RWPE1 (cell line): ENCODE measurements around the gene COL28A1.

Source experiments
- CTCF ChIA-PET: fragments of 350-600 bp; sonication (Branson Sonifier 250); formaldehyde crosslinking; extraction: SDS; loops from one replicate; lab custom pipeline; 2021; lab: Yijun Ruan, JAX
- POLR2A ChIA-PET: fragments of 400-600 bp; formaldehyde crosslinking; extraction: SDS; loops from one replicate; lab custom pipeline; 2020; ENCODE audit warnings: antibody characterized with exemption; ENCODE audit not compliant: low non-redundant PET; lab: Yijun Ruan, JAX
- DNase-seq: peaks from one replicate; pipeline ENCODE4 v3.0.0; 2012; ENCODE audit warnings: low spot score
- H3K27ac ChIP-seq: fragments of 450-650 bp; 2 replicates; pipeline ENCODE4 v1.5.1; 2017
- TF ChIP-seq, protein P1 (sequence below): fragments of 450-650 bp; conservative IDR thresholded peaks from 2 replicates; pipeline ENCODE4 v1.5.1; 2017; ENCODE audit warnings: low read depth, mild to moderate bottlenecking

The COL28A1 gene

DNA sequence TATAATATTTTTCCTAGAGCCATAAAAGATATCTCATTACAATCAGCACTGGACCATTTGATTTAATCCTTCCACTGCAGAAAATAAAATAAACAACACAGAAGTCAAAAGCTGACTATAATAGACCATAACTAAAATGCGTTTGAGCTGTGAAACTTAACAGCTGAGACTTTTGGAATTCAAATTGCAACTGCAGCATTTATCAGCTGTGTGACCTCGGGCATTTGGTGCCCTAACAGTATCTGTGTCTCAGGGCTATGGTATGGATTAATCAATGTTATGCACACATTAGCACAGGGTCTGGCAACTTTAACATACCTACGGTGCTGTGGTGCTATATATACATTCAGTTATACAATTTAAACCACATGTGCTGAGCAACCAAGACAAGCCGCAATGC is 160.1 kb downstream of the COL28A1 start:
- DNase-seq: no peak
- ChIA-PET POLR2A (no interaction called here), CTCF (no interaction called here)
- TF ChIP-seq, protein P1, sequence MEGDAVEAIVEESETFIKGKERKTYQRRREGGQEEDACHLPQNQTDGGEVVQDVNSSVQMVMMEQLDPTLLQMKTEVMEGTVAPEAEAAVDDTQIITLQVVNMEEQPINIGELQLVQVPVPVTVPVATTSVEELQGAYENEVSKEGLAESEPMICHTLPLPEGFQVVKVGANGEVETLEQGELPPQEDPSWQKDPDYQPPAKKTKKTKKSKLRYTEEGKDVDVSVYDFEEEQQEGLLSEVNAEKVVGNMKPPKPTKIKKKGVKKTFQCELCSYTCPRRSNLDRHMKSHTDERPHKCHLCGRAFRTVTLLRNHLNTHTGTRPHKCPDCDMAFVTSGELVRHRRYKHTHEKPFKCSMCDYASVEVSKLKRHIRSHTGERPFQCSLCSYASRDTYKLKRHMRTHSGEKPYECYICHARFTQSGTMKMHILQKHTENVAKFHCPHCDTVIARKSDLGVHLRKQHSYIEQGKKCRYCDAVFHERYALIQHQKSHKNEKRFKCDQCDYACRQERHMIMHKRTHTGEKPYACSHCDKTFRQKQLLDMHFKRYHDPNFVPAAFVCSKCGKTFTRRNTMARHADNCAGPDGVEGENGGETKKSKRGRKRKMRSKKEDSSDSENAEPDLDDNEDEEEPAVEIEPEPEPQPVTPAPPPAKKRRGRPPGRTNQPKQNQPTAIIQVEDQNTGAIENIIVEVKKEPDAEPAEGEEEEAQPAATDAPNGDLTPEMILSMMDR: no peak
- H3K27ac ChIP-seq: no peak overlapping the region

DNA sequence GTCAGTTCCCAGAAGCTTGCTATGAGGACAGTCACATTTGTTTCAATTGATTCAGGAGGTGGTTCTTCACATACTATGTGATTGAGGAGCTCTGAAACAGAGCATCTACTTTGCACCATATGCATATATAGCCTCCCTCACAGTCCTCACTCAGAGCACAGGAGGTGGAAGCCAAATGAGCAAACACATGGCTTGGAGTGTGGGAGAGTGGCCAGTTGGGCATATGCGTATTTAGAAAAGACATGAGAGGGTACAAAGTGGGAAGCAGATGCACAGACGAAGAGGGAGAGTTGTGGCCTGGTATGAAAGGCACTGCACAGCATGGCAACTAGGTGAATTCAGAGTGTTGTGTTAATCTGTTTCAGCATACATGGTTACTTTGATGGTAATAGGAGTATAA is 165.6 kb downstream of the COL28A1 start:
- ChIA-PET CTCF (no interaction called here), POLR2A (no interaction called here)
- DNase-seq: no peak
- H3K27ac ChIP-seq: no peak overlapping the region
- TF ChIP-seq, protein P1: no peak

DNA sequence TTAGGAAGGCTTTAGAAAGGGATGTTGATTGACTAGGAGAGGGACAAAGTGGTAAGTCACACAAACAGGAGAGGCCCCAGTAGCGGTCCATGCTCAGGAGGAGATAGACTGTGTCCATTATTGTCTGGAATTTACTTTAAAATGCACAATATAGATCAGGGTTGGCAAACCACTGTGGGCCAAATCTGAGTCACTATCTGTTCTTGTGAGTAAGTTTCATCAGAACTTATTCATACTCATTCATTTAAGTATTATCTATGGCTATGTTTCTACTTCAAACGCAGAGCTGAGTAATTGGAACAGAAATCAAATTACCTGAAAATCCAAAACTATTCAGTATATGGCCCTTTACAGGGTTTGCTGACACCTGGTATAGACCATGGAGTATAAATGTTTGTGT is 166.5 kb downstream of the COL28A1 start:
- TF ChIP-seq, protein P1: no peak
- ChIA-PET POLR2A (no interaction called here), CTCF (interaction anchor here (0.9 kb wide), 1 partner anchor 55 kb away, joined by 3 read pairs; no protein-coding TSS in a partner anchor)
- DNase-seq: no peak
- H3K27ac ChIP-seq: no peak overlapping the region

DNA sequence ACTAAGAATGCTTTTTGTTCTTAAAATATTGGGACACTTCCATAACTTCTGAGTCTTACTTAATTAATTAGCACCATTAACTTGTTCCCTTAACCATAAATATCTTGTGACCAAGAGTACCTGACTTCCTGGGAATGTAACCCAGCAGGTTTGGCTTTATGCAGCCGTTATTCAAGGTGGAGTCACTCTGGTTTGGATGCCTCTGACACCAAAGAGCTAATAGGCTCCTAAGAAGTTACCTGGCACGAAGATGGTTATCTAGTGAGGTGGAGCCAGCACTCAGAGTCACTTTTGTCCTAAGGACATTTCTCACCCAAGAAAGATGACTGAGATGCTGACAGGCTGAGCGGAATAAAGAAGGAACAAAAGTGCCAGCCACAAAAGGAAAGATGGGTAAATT is 181.0 kb downstream of the COL28A1 start:
- ChIA-PET CTCF (interaction anchor here (0.7 kb wide), 2 partner anchors 80 to 197 kb away, joined by 3 to 4 read pairs; no protein-coding TSS in a partner anchor), POLR2A (no interaction called here)
- no peak overlapping the region for H3K27ac ChIP-seq
- TF ChIP-seq, protein P1: no peak
- DNase-seq: no peak

DNA sequence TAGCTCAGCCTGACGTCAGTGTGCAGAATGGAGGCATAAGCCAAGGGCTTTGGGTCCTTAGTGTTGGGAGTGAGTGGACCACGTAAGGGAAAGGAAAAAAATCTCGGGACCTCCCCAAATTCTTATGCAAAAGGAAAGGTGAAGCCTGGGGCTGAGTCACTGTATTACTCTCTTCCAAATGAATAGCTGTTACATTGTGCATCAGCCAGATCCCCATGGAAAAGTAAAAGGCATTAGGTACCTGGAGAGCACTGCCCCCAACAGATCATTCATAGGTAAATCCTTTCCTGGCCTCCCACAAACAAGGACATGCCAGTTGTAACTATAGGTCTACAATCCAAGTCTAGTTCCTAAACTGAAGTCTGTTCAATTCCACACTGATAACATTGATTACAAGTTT is 182.8 kb downstream of the COL28A1 start:
- H3K27ac ChIP-seq: no peak overlapping the region
- TF ChIP-seq, protein P1: no peak
- ChIA-PET CTCF (interaction anchor here (0.6 kb wide), 1 partner anchor 490 kb away, joined by 3 read pairs; no protein-coding TSS in a partner anchor), POLR2A (no interaction called here)
- peak; percentile 15 for DNase-seq

DNA sequence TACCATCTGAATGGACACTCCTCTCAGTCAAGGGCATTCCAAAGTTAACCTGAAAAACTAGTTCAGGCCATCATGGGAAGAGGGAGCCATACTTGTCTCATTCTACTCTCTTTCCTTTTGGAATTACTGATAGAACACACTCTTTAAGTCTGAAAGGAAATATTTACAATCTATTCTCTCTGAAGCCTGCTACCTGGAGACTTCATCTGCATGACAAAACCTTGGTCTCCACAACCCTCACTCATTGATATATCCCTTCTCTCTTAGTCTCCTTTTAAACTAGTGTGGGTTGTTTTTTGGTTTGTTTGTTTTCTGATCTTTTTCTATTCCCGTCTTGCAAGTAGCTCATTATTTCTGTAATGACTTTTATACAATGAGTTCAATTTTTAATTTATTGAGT is 183.8 kb downstream of the COL28A1 start:
- no peak for DNase-seq
- POLR2A ChIA-PET: no interaction called here
- CTCF ChIA-PET: interaction anchor here (0.7 kb wide), 1 partner anchor 108 kb away, joined by 3 read pairs; no protein-coding TSS in a partner anchor
- H3K27ac ChIP-seq: no peak overlapping the region
- TF ChIP-seq, protein P1: no peak
